ENCODE measurements around the gene JMJD7.

- TF ChIP-seq CTCF (IDR thresholded peaks at IDR 0.05) (no peak), EZH2 (IDR thresholded peaks at IDR 0.05; ENCODE audit: borderline replicate concordance, insufficient read depth, low read depth, low read length, poor library complexity, severe bottlenecking) (no peak)
Measured at GRCh38 chr15:41828807-41829141, 882 bp downstream of the JMJD7 start.

Data from B cell (primary cell).